Fibroblast of skin of left quadriceps (primary cell): ENCODE measurements around the gene KIF5A.

Source experiments
- DNase-seq, 2 experiments: peaks; one replicate each; pipeline ENCODE4 v3.0.0-alpha.2; 2013; ENCODE audit warnings: low read depth in 2 of 2

Gene KIF5A

GRCh38 chr12:57620245-57620935 lies 70.5 kb downstream of the KIF5A start:
- DNase-seq = no peak

GRCh38 chr12:57620936-57621496 lies 71.2 kb downstream of the KIF5A start:
- no peak for DNase-seq

- no peak for DNase-seq
These were observed 71.9 kb downstream of the KIF5A start for GRCh38 chr12:57621497-57622292.

- no peak for DNase-seq
These were observed 72.7 kb downstream of the KIF5A start for GRCh38 chr12:57622293-57623245.

- DNase-seq = no peak
These were observed 73.5 kb downstream of the KIF5A start for GRCh38 chr12:57623385-57623784.

GRCh38 chr12:57623811-57624390 lies 74.1 kb downstream of the KIF5A start:
- no peak for DNase-seq

- DNase-seq = no peak
These were observed 74.8 kb downstream of the KIF5A start for GRCh38 chr12:57624441-57625220.

GRCh38 chr12:57625261-57626032 lies 75.6 kb downstream of the KIF5A start:
- DNase-seq = no peak

- no peak for DNase-seq
These were observed 76.5 kb downstream of the KIF5A start for GRCh38 chr12:57626111-57626920.

GRCh38 chr12:57626921-57627445 lies 77.1 kb downstream of the KIF5A start:
- no peak for DNase-seq

GRCh38 chr12:57627501-57628279 lies 77.8 kb downstream of the KIF5A start:
- no peak for DNase-seq

GRCh38 chr12:57628280-57629191 lies 78.7 kb downstream of the KIF5A start:
- DNase-seq = no peak

GRCh38 chr12:57629897-57630471 lies 80.1 kb downstream of the KIF5A start:
- no peak for DNase-seq

- DNase-seq = no peak
These were observed 81.1 kb downstream of the KIF5A start for GRCh38 chr12:57630891-57631433.

- DNase-seq = no peak
These were observed 81.8 kb downstream of the KIF5A start for GRCh38 chr12:57631566-57632072.
